SJSA1 (cell line): Measurements from ENCODE around the gene MAPK6. TPM values are rescaled to one million over a fixed set of nuclear protein-coding genes. Genes with fewer than 3 reads are reported as not detected.

Source experiments
- DNase-seq, 2 experiments: peaks; one replicate each; pipeline ENCODE4 v3.0.0-alpha.2; 2015 to 2020; ENCODE audit warnings: low spot score in 2 of 2, low read depth in 1 of 2
- H3K27ac ChIP-seq: fragments of 250-450 bp; sonication (Bioruptor Pico); 2 replicates; pipeline ENCODE4 v1.5.1; 2020; ENCODE audit warnings: mild to moderate bottlenecking, moderate library complexity
- H3K27me3 ChIP-seq: fragments of 250-450 bp; sonication (Bioruptor Pico); replicated peaks from 2 replicates; pipeline ENCODE4 v1.5.1; 2020; ENCODE audit warnings: mild to moderate bottlenecking, moderate library complexity
- H3K36me3 ChIP-seq: fragments of 250-450 bp; sonication (Bioruptor Pico); 2 replicates; pipeline ENCODE4 v1.5.1; 2020; ENCODE audit warnings: mild to moderate bottlenecking
- H3K4me1 ChIP-seq: fragments of 250-450 bp; sonication (Bioruptor Pico); replicated peaks from 2 replicates; pipeline ENCODE4 v1.6.1; 2021; ENCODE audit warnings: mild to moderate bottlenecking
- H3K4me3 ChIP-seq: fragments of 250-450 bp; sonication (Bioruptor Pico); 2 replicates; pipeline ENCODE4 v1.5.1; 2020; ENCODE audit warnings: mild to moderate bottlenecking
- H3K9me3 ChIP-seq: fragments of 250-450 bp; sonication (Bioruptor Pico); replicated peaks from 2 replicates; pipeline ENCODE4 v1.5.1; 2020; ENCODE audit warnings: mild to moderate bottlenecking
- total RNA-seq: library from RNA; depleted of rRNA; stranded (reverse); fragments of >200 nt; shearing (Covaris generic); gene quantifications from 2 replicates; pipeline ENCODE4 v1.2.3, GENCODE V29; 2014

MAPK6 gene
- total RNA-seq, 1 experiment from 2014 or later: 56.9 TPM

DNA sequence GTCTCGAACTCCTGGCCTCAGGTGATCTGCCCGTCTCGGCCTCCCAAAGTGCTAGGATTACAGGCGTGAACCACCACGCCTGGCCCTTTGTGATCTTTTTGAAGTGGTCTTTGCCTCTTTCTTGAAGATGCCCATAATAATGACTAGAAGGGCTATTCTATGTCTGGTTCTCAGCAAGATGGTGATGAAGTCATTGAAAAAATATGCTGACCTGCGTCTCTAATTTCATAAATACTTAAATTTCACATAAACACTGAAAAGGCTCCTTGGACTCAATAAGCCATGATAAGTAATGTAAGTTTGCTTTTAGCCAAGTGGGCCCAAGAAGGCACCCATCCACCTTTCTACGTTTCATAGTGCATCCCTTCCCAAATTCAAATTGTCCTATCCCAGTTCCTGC, 775 bp upstream of the MAPK6 start:
- H3K27ac ChIP-seq: peak overlapping the region; percentile 93; the same call in 1 of the 2 replicates
- no peak for DNase-seq

GRCh38 chr15:52019394-52020220, 588 bp downstream of the MAPK6 start:
- Histone ChIP-seq H3K36me3 (peaks cover 9% of the 10 kb centered on the region), H3K27me3 (no peaks in the 10 kb centered on the region), H3K4me3 (peak overlapping the region; percentile 85), H3K27ac (peak overlapping the region; percentile 93), H3K9me3 (no peaks in the 10 kb centered on the region), H3K4me1 (peaks cover 23% of the 10 kb centered on the region)
- peak; percentile 86 to 87 for DNase-seq

More for the DNA sequence above, 775 bp upstream of the MAPK6 start:
- H3K9me3 ChIP-seq: no peaks in the 10 kb centered on the region
- no peaks in the 10 kb centered on the region for H3K27me3 ChIP-seq
- H3K36me3 ChIP-seq: peaks cover 8% of the 10 kb centered on the region
- no peak overlapping the region for H3K4me3 ChIP-seq
- peaks cover 27% of the 10 kb centered on the region for H3K4me1 ChIP-seq

DNA sequence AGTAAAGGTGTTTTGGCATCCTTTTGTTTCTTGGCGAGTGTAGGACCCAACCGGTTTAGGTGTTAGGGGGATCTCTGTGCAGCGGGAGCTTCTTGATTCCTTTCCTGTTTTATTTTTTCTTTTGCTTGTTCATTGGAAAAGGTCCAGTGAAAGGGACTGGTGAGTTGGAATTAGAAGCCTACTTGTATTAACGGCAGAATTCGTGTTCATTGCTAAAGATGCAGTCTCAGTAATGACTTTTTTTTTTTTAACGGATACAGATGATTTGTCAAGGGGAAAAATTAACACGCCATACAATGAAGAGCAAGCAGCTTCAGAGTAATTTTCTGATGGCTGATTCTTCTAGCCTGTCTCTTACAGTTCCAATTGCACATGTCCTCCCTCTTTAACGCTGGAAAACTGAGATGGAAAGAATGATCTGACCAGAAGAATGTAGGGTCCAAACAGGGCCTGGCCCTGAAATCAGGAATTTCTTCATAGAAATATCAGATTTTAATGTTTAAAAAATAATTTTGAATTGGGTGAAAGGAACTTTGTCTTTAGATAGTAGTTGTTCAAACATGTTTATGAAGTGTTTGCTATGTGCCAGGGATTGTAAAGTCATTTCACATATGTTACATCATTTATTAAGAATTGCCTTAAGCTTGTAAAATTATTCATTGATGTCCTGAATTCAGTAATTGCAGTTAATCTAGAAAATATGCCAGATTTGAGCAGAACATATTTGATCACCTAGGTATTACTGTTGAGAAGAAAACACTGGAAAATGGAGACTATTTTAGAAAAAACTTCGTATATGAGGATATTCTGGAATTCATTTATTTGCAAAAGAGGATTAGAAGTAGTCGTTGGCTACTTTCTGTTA, 1.4 kb downstream of the MAPK6 start:
- peak overlapping the region; percentile 79 for H3K27ac ChIP-seq
- H3K4me1 ChIP-seq: peaks cover 23% of the 10 kb centered on the region
- no peaks in the 10 kb centered on the region for H3K27me3 ChIP-seq
- H3K4me3 ChIP-seq: peak overlapping the region; percentile 85
- H3K36me3 ChIP-seq: peaks cover 9% of the 10 kb centered on the region
- H3K9me3 ChIP-seq: no peaks in the 10 kb centered on the region
- DNase-seq: no peak

DNA sequence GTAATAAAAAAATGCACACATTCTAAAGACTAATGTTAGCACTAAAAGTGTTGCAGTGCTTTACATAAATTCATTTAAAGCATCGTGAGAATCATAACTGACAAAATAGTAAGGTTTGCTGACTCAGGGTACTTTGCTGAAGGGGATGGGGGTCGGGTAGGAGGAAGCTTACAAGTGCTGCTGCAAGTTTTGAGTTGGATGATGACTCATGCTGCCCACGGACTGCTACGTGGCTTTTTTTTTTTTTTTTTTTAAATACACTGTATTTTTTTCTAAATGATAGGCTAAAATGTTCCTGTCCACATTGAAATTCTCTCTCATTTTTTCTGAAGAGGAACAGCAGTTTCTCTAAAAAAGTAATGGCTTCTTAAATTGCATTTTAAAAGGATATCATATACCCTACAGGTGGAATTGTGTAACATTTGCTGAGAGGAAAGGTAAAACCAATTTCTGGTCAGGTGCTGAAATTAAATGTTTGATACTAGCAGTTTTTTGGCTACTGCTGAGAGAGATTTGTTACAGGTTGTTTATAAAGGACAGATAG, 2.2 kb downstream of the MAPK6 start:
- Histone ChIP-seq H3K9me3 (no peaks in the 10 kb centered on the region), H3K27ac (peak overlapping the region; percentile 79), H3K4me1 (peaks cover 23% of the 10 kb centered on the region), H3K36me3 (peaks cover 9% of the 10 kb centered on the region), H3K4me3 (peak overlapping the region; percentile 85), H3K27me3 (no peaks in the 10 kb centered on the region)
- peak; percentile 76 to 86 for DNase-seq

GRCh38 chr15:52021892-52022540, 3.0 kb downstream of the MAPK6 start:
- H3K4me3 ChIP-seq: no peak overlapping the region
- peaks cover 9% of the 10 kb centered on the region for H3K36me3 ChIP-seq
- DNase-seq: no peak
- no peaks in the 10 kb centered on the region for H3K9me3 ChIP-seq
- H3K27ac ChIP-seq: peak overlapping the region; percentile 79; the same call in 1 of the 2 replicates
- peaks cover 23% of the 10 kb centered on the region for H3K4me1 ChIP-seq
- no peaks in the 10 kb centered on the region for H3K27me3 ChIP-seq

GRCh38 chr15:52023169-52023922, 4.3 kb downstream of the MAPK6 start:
- peaks cover 15% of the 10 kb centered on the region for H3K36me3 ChIP-seq
- DNase-seq: no peak
- H3K4me3 ChIP-seq: no peak overlapping the region
- H3K27me3 ChIP-seq: no peaks in the 10 kb centered on the region
- no peaks in the 10 kb centered on the region for H3K9me3 ChIP-seq
- no peak overlapping the region for H3K27ac ChIP-seq
- peaks cover 24% of the 10 kb centered on the region for H3K4me1 ChIP-seq

- no peaks in the 10 kb centered on the region for H3K27me3 ChIP-seq
- H3K4me3 ChIP-seq: no peak overlapping the region
- no peak overlapping the region for H3K27ac ChIP-seq
- H3K4me1 ChIP-seq: peaks cover 4% of the 10 kb centered on the region; the same call in 1 of the 2 replicates
- peaks cover 40% of the 10 kb centered on the region for H3K36me3 ChIP-seq
- DNase-seq: no peak
- peaks cover 6% of the 10 kb centered on the region for H3K9me3 ChIP-seq
These were observed 9.5 kb downstream of the MAPK6 start for GRCh38 chr15:52028431-52029093.

GRCh38 chr15:52030010-52030409, 11.0 kb downstream of the MAPK6 start:
- no peak for DNase-seq
- peaks cover 4% of the 10 kb centered on the region; the same call in 1 of the 2 replicates for H3K4me1 ChIP-seq
- H3K27ac ChIP-seq: no peak overlapping the region
- no peaks in the 10 kb centered on the region for H3K27me3 ChIP-seq
- H3K36me3 ChIP-seq: peaks cover 54% of the 10 kb centered on the region
- H3K4me3 ChIP-seq: no peak overlapping the region
- peaks cover 14% of the 10 kb centered on the region for H3K9me3 ChIP-seq

- Histone ChIP-seq H3K9me3 (peaks cover 14% of the 10 kb centered on the region), H3K4me1 (peaks cover 4% of the 10 kb centered on the region; the same call in 1 of the 2 replicates), H3K27me3 (no peaks in the 10 kb centered on the region), H3K4me3 (no peak overlapping the region), H3K27ac (no peak overlapping the region), H3K36me3 (peaks cover 63% of the 10 kb centered on the region)
- DNase-seq: no peak
These were observed 12.5 kb downstream of the MAPK6 start for GRCh38 chr15:52031556-52031955.

- peaks cover 47% of the 10 kb centered on the region for H3K36me3 ChIP-seq
- no peak overlapping the region for H3K27ac ChIP-seq
- no peaks in the 10 kb centered on the region for H3K27me3 ChIP-seq
- no peak overlapping the region for H3K4me3 ChIP-seq
- peaks cover 31% of the 10 kb centered on the region for H3K4me1 ChIP-seq
- no peak for DNase-seq
- peaks cover 13% of the 10 kb centered on the region for H3K9me3 ChIP-seq
These were observed 19.0 kb downstream of the MAPK6 start for GRCh38 chr15:52037889-52038505.

GRCh38 chr15:52039925-52040781, 21.1 kb downstream of the MAPK6 start:
- H3K27me3 ChIP-seq: no peaks in the 10 kb centered on the region
- H3K27ac ChIP-seq: no peak overlapping the region
- H3K4me1 ChIP-seq: peaks cover 35% of the 10 kb centered on the region
- no peak overlapping the region for H3K4me3 ChIP-seq
- no peak for DNase-seq
- H3K9me3 ChIP-seq: no peaks in the 10 kb centered on the region
- peaks cover 26% of the 10 kb centered on the region for H3K36me3 ChIP-seq
